Bone marrow (tissue), 2 donors: Measurements from ENCODE around the gene EMX2.

Experiments
- DNase-seq, 2 donors: peaks; one replicate each; lab custom pipeline; 2025; lab: John Stamatoyannopoulos, UW

The EMX2 gene

GRCh38 chr10:117544711-117545140 is 2.2 kb downstream of the EMX2 start:
- DNase-seq: no peak

- DNase-seq: no peak
Observed at GRCh38 chr10:117545141-117546019, 2.8 kb downstream of the EMX2 start.

- no peak for DNase-seq
Observed at GRCh38 chr10:117546020-117546580, 3.6 kb downstream of the EMX2 start.

- no peak for DNase-seq
Observed at GRCh38 chr10:117546581-117547015, 4.1 kb downstream of the EMX2 start.

GRCh38 chr10:117547016-117547715 is 4.6 kb downstream of the EMX2 start:
- no peak for DNase-seq

- DNase-seq: no peak
Observed at GRCh38 chr10:117547716-117548668, 5.4 kb downstream of the EMX2 start.

GRCh38 chr10:117549100-117549585 is 6.6 kb downstream of the EMX2 start:
- no peak for DNase-seq

- no peak for DNase-seq
Observed at GRCh38 chr10:117550076-117550475, 7.5 kb downstream of the EMX2 start.

- DNase-seq: no peak
Observed at GRCh38 chr10:117550599-117551329, 8.2 kb downstream of the EMX2 start.

- no peak for DNase-seq
Observed at GRCh38 chr10:117551330-117552155, 9.0 kb downstream of the EMX2 start.

- DNase-seq: no peak
Observed at GRCh38 chr10:117552156-117552631, 9.6 kb downstream of the EMX2 start.

- no peak for DNase-seq
Observed at GRCh38 chr10:117552701-117553141, 10.2 kb downstream of the EMX2 start.

- DNase-seq: no peak
Observed at GRCh38 chr10:117553142-117553814, 10.7 kb downstream of the EMX2 start.

GRCh38 chr10:117553815-117554172 is 11.2 kb downstream of the EMX2 start:
- no peak for DNase-seq

GRCh38 chr10:117554241-117554814 is 11.8 kb downstream of the EMX2 start:
- DNase-seq: no peak

GRCh38 chr10:117555017-117555416 is 12.5 kb downstream of the EMX2 start:
- no peak for DNase-seq

GRCh38 chr10:117555863-117556262 is 13.3 kb downstream of the EMX2 start:
- DNase-seq: no peak

GRCh38 chr10:117556356-117556755 is 13.8 kb downstream of the EMX2 start:
- no peak for DNase-seq

- no peak for DNase-seq
Observed at GRCh38 chr10:117559712-117560111, 17.2 kb downstream of the EMX2 start.
